Measurements from ENCODE around the gene PLA2G4B. TPM values are rescaled to one million over a fixed set of nuclear protein-coding genes. Genes with fewer than 3 reads are reported as not detected.

The PLA2G4B gene
- total RNA-seq, 4 donors from 2014 or later = 62.0 to 90.3 (median 86.5) TPM

GRCh38 chr15:41856716-41857115 lies 18.1 kb downstream of the PLA2G4B start:
- intact Hi-C loops (cut with DNase I; ENCODE audit: low total_unique reads) = no loop called here
- 92 to 95% methylated on average over 8 to 12 of the region's 12 CpGs for WGBS, 2 donors
- DNase-seq (ENCODE audit: low spot score in 2 of 2) = no peak
- TF ChIP-seq CTCF (IDR thresholded peaks at IDR 0.05) = no peak
- TF ChIP-seq POLR2A (IDR thresholded peaks at IDR 0.05) = no peak
- no peak overlapping the region for H3K4me3 ChIP-seq (ENCODE audit: low read depth, poor library complexity, severe bottlenecking)

GRCh38 chr15:41857316-41857715 lies 18.7 kb downstream of the PLA2G4B start:
- WGBS, 2 donors = 85 to 91% methylated on average over 8 to 9 of the region's 9 CpGs
- TF ChIP-seq POLR2A (IDR thresholded peaks at IDR 0.05) (no peak), CTCF (IDR thresholded peaks at IDR 0.05) (no peak)

GRCh38 chr15:41858756-41859155 lies 20.1 kb downstream of the PLA2G4B start:
- no peak overlapping the region for H3K4me3 ChIP-seq (ENCODE audit: low read depth, poor library complexity, severe bottlenecking)
- no peak for DNase-seq (ENCODE audit: low spot score in 2 of 2)
- intact Hi-C loops (cut with DNase I; ENCODE audit: low total_unique reads) = no loop called here
- TF ChIP-seq POLR2A (IDR thresholded peaks at IDR 0.05) (no peak), CTCF (IDR thresholded peaks at IDR 0.05) (no peak)
- WGBS, 2 donors = 80 to 86% methylated on average over 13 to 15 of the region's 15 CpGs

More at GRCh38 chr15:41857316-41857715, 18.7 kb downstream of the PLA2G4B start:
- no peak overlapping the region for H3K4me3 ChIP-seq (ENCODE audit: low read depth, poor library complexity, severe bottlenecking)
- intact Hi-C loops (cut with DNase I; ENCODE audit: low total_unique reads) = no loop called here
- no peak for DNase-seq (ENCODE audit: low spot score in 2 of 2)

GRCh38 chr15:41860049-41860828 lies 21.6 kb downstream of the PLA2G4B start:
- DNase-seq (ENCODE audit: low spot score in 2 of 2) = no peak
- TF ChIP-seq CTCF (IDR thresholded peaks at IDR 0.05) (no peak), POLR2A (IDR thresholded peaks at IDR 0.05) (no peak)
- intact Hi-C loops (cut with DNase I; ENCODE audit: low total_unique reads) = no loop called here
- WGBS, 2 donors = 64 to 69% methylated on average over 15 of the region's 15 CpGs
- no peak overlapping the region for H3K4me3 ChIP-seq (ENCODE audit: low read depth, poor library complexity, severe bottlenecking)

GRCh38 chr15:41861736-41862356 lies 23.2 kb downstream of the PLA2G4B start:
- no peak for TF ChIP-seq POLR2A (IDR thresholded peaks at IDR 0.05)
- TF ChIP-seq CTCF (IDR thresholded peaks at IDR 0.05) = no peak
- DNase-seq (ENCODE audit: low spot score in 2 of 2) = no peak
- 91 to 95% methylated on average over 18 of the region's 18 CpGs for WGBS, 2 donors
- intact Hi-C loops (cut with DNase I; ENCODE audit: low total_unique reads) = no loop called here
- H3K4me3 ChIP-seq (ENCODE audit: low read depth, poor library complexity, severe bottlenecking) = no peak overlapping the region
